OCI-LY1 (cell line): ENCODE measurements around the gene BBX.

ENCODE experiments used
- H2AFZ ChIP-seq: fragments of 200-600 bp; sonication (generic), shearing (Covaris generic); 2 replicates; pipeline ENCODE4 v1.6.0; 2014; ENCODE audit warnings: antibody characterized with exemption, mild to moderate bottlenecking, low read length
- H3F3A ChIP-seq: fragments of 200-600 bp; sonication (generic), shearing (Covaris generic); 2 replicates; pipeline ENCODE4 v1.6.0; 2014; ENCODE audit warnings: mild to moderate bottlenecking, antibody characterized with exemption, low read length, moderate library complexity; ENCODE audit not compliant: insufficient read depth
- H3K27ac ChIP-seq: fragments of 200-600 bp; sonication (generic); 2 replicates; pipeline ENCODE4 v1.5.1; 2014; ENCODE audit warnings: low read length, mixed run types, mild to moderate bottlenecking, low read depth; ENCODE audit not compliant: poor library complexity, severe bottlenecking
- H3K27me3 ChIP-seq: fragments of 200-600 bp; sonication (generic); 2 replicates; pipeline ENCODE4 v1.6.0; 2014; ENCODE audit warnings: antibody characterized with exemption, mild to moderate bottlenecking, low read length, moderate library complexity; ENCODE audit not compliant: insufficient read depth
- H3K36me3 ChIP-seq: fragments of 200-600 bp; sonication (generic); 2 replicates; pipeline ENCODE4 v1.6.1; 2014; ENCODE audit warnings: mild to moderate bottlenecking, antibody characterized with exemption, low read length, moderate library complexity, mixed read lengths; ENCODE audit not compliant: insufficient read depth
- H3K4me1 ChIP-seq: fragments of 200-600 bp; sonication (generic); 2 replicates; pipeline ENCODE4 v1.5.1; 2014; ENCODE audit warnings: mild to moderate bottlenecking, low read length, moderate library complexity; ENCODE audit not compliant: insufficient read depth, severe bottlenecking
- H3K4me2 ChIP-seq: fragments of 200-600 bp; sonication (generic), shearing (Covaris generic); 2 replicates; pipeline ENCODE4 v1.6.1; 2014; ENCODE audit warnings: low read length
- H3K4me3 ChIP-seq: fragments of 200-600 bp; sonication (generic); 2 replicates; pipeline ENCODE4 v1.5.1; 2014; ENCODE audit warnings: low read length, low read depth, mild to moderate bottlenecking, mixed read lengths; ENCODE audit not compliant: poor library complexity, severe bottlenecking
- H3K79me2 ChIP-seq: fragments of 200-600 bp; shearing (Covaris generic); 2 replicates; pipeline ENCODE4 v1.6.1; 2016; ENCODE audit warnings: mixed run types, low read length, mixed read lengths; ENCODE audit not compliant: insufficient read depth
- H3K9ac ChIP-seq: fragments of 200-600 bp; sonication (generic), shearing (Covaris generic); 2 replicates; pipeline ENCODE4 v1.6.1; 2014; ENCODE audit warnings: mild to moderate bottlenecking, low read length, mixed read lengths
- H3K9me2 ChIP-seq: fragments of 200-600 bp; sonication (generic), shearing (Covaris generic); 2 replicates; pipeline ENCODE4 v1.6.1; 2014; ENCODE audit warnings: low read depth, mild to moderate bottlenecking, low read length, mixed read lengths
- H3K9me3 ChIP-seq: fragments of 200-600 bp; shearing (Covaris generic); 2 replicates; pipeline ENCODE4 v1.6.1; 2014; ENCODE audit warnings: low read length, mixed read lengths
- H4K20me1 ChIP-seq: fragments of 200-600 bp; sonication (generic), shearing (Covaris generic); 2 replicates; pipeline ENCODE4 v1.6.0; 2016; ENCODE audit warnings: mild to moderate bottlenecking, low read length; ENCODE audit not compliant: insufficient read depth
- EZH2 ChIP-seq: fragments of 200-600 bp; sonication (generic), shearing (Covaris generic); IDR thresholded peaks from 2 replicates; pipeline ENCODE4 v1.8.0; 2017; ENCODE audit warnings: borderline replicate concordance, mixed run types, mild to moderate bottlenecking, antibody characterized with exemption, low read length, moderate library complexity, mixed read lengths
- TF ChIP-seq, protein P1 (sequence below): fragments of 200-600 bp; sonication (generic), shearing (Covaris generic); IDR thresholded peaks from 2 replicates; pipeline ENCODE4 v1.5.1; 2017; ENCODE audit warnings: mild to moderate bottlenecking, antibody characterized with exemption, low read length, moderate library complexity, mixed read lengths

BBX gene

DNA sequence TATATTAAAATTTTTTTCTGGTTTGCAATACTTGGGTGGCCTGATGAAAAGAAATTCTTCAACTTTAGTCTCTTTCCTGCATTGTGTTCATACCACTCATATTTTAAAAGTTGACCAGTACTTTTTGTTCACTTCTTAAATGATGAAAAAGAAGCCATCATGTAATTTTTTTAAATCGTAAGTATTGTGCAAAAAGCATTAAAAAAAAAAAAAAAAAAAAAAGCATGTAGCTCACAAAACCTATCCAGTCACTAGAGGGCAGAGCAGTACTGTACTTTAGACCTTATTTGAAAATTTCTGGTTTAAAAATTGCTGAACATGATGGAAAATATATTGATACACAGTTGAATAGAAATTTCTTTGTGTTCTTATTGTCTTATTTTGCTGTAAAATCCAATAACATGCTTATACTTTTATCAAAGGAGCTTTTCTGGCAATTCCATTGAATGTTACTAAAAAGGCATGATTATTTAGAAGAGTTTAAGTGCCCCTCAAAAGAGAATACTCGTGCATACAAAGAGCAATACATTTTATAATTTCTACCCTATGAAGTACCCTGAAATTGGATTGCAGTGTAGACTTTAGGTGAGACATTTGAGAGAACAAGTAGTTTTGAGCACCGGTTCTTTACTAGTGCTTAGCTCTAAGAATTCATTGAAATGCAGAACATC is 137.7 kb downstream of the BBX start:
- Histone ChIP-seq H3K4me3 (no peak overlapping the region), H3K9me2 (no peaks in the 10 kb centered on the region), H3K27ac (no peak overlapping the region), H3F3A (no peaks in the 10 kb centered on the region), H3K9ac (no peak overlapping the region), H3K36me3 (0 out of 2 replicates have a peak, but pooled peaks cover 2% of the 10 kb centered on the region), H4K20me1 (no peaks in the 10 kb centered on the region), H3K27me3 (no peaks in the 10 kb centered on the region), H2AFZ (no peak overlapping the region), H3K79me2 (no peaks in the 10 kb centered on the region), H3K4me1 (peaks cover 17% of the 10 kb centered on the region), H3K4me2 (no peak overlapping the region), H3K9me3 (no peaks in the 10 kb centered on the region)
- TF ChIP-seq EZH2 = no peak
- TF ChIP-seq, protein P1, sequence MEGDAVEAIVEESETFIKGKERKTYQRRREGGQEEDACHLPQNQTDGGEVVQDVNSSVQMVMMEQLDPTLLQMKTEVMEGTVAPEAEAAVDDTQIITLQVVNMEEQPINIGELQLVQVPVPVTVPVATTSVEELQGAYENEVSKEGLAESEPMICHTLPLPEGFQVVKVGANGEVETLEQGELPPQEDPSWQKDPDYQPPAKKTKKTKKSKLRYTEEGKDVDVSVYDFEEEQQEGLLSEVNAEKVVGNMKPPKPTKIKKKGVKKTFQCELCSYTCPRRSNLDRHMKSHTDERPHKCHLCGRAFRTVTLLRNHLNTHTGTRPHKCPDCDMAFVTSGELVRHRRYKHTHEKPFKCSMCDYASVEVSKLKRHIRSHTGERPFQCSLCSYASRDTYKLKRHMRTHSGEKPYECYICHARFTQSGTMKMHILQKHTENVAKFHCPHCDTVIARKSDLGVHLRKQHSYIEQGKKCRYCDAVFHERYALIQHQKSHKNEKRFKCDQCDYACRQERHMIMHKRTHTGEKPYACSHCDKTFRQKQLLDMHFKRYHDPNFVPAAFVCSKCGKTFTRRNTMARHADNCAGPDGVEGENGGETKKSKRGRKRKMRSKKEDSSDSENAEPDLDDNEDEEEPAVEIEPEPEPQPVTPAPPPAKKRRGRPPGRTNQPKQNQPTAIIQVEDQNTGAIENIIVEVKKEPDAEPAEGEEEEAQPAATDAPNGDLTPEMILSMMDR = peak; percentile 84

GRCh38 chr3:107661447-107662123 is 138.8 kb downstream of the BBX start:
- Histone ChIP-seq H2AFZ (no peak overlapping the region), H3K9ac (no peak overlapping the region), H3K9me2 (no peaks in the 10 kb centered on the region), H3F3A (no peaks in the 10 kb centered on the region), H3K4me2 (no peak overlapping the region), H3K4me1 (peaks cover 17% of the 10 kb centered on the region), H4K20me1 (no peaks in the 10 kb centered on the region), H3K79me2 (no peaks in the 10 kb centered on the region), H3K27me3 (no peaks in the 10 kb centered on the region), H3K9me3 (no peaks in the 10 kb centered on the region), H3K4me3 (no peak overlapping the region), H3K36me3 (0 out of 2 replicates have a peak, but pooled peaks cover 2% of the 10 kb centered on the region), H3K27ac (no peak overlapping the region)
- no peak for TF ChIP-seq EZH2
- TF ChIP-seq, protein P1 = no peak

- Histone ChIP-seq H3K4me2 (no peak overlapping the region), H3K4me3 (no peak overlapping the region), H3K36me3 (0 out of 2 replicates have a peak, but pooled peaks cover 2% of the 10 kb centered on the region), H4K20me1 (no peaks in the 10 kb centered on the region), H3K79me2 (no peaks in the 10 kb centered on the region), H3K27me3 (no peaks in the 10 kb centered on the region), H3F3A (no peaks in the 10 kb centered on the region), H3K27ac (no peak overlapping the region), H3K9ac (no peak overlapping the region), H3K9me3 (no peaks in the 10 kb centered on the region), H3K9me2 (no peaks in the 10 kb centered on the region), H3K4me1 (peaks cover 17% of the 10 kb centered on the region), H2AFZ (no peak overlapping the region)
- TF ChIP-seq, protein P1 = no peak
- TF ChIP-seq EZH2 = no peak
These were observed 139.4 kb downstream of the BBX start for GRCh38 chr3:107662124-107662507.
